Measurements from ENCODE around the gene ZSWIM9. TPM values are rescaled to one million over a fixed set of nuclear protein-coding genes. Genes with fewer than 3 reads are reported as not detected.

Gene ZSWIM9
- polyA plus RNA-seq, 1 donor from 2014 or later = 2.6 TPM

GRCh38 chr19:48230555-48231129 is 60.2 kb downstream of the ZSWIM9 start:
- Histone ChIP-seq H3K27me3 (ENCODE audit: insufficient read depth, low read depth, low read length) (no peaks in the 10 kb centered on the region), H2AFZ (ENCODE audit: low read depth, low read length) (no peak overlapping the region), H3K9me3 (ENCODE audit: low read length) (no peaks in the 10 kb centered on the region), H3K27ac (ENCODE audit: low read length) (no peak overlapping the region), H3K9me2 (ENCODE audit: insufficient read depth, low read length) (no peaks in the 10 kb centered on the region), H3K4me3 (ENCODE audit: low read length) (no peak overlapping the region), H3K9ac (ENCODE audit: low read length) (no peak overlapping the region), H4K20me1 (ENCODE audit: insufficient read depth) (no peaks in the 10 kb centered on the region), H3F3A (ENCODE audit: insufficient read depth, low read length, poor library complexity, severe bottlenecking) (no peaks in the 10 kb centered on the region), H3K79me2 (replicated peaks; ENCODE audit: insufficient read depth, low read length) (no peaks in the 10 kb centered on the region), H3K36me3 (ENCODE audit: insufficient read depth, low read length) (no peaks in the 10 kb centered on the region), H3K4me2 (ENCODE audit: low read length) (no peak overlapping the region)
- TF ChIP-seq, protein P1, sequence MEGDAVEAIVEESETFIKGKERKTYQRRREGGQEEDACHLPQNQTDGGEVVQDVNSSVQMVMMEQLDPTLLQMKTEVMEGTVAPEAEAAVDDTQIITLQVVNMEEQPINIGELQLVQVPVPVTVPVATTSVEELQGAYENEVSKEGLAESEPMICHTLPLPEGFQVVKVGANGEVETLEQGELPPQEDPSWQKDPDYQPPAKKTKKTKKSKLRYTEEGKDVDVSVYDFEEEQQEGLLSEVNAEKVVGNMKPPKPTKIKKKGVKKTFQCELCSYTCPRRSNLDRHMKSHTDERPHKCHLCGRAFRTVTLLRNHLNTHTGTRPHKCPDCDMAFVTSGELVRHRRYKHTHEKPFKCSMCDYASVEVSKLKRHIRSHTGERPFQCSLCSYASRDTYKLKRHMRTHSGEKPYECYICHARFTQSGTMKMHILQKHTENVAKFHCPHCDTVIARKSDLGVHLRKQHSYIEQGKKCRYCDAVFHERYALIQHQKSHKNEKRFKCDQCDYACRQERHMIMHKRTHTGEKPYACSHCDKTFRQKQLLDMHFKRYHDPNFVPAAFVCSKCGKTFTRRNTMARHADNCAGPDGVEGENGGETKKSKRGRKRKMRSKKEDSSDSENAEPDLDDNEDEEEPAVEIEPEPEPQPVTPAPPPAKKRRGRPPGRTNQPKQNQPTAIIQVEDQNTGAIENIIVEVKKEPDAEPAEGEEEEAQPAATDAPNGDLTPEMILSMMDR (IDR thresholded peaks at IDR 0.05; ENCODE audit: poor library complexity, severe bottlenecking) = no peak
- TF ChIP-seq REST (IDR thresholded peaks at IDR 0.05; ENCODE audit: borderline replicate concordance) = no peak
- TF ChIP-seq TAF1 (IDR thresholded peaks at IDR 0.05; ENCODE audit: low read depth) = no peak
- no peak for TF ChIP-seq EZH2 (IDR thresholded peaks at IDR 0.05; ENCODE audit: borderline replicate concordance, insufficient read depth, low read length, poor library complexity, severe bottlenecking)
- TF ChIP-seq POLR2AphosphoS5 (IDR thresholded peaks at IDR 0.05) = no peak
- no peak for TF ChIP-seq MXI1 (conservative IDR thresholded peaks at IDR 0.05; ENCODE audit: poor library complexity, severe bottlenecking)
- TF ChIP-seq EP300 (conservative IDR thresholded peaks at IDR 0.05; ENCODE audit: poor library complexity, severe bottlenecking) = no peak
- no peak for TF ChIP-seq RAD21 (conservative IDR thresholded peaks at IDR 0.05)
- no peak for TF ChIP-seq SMC3 (conservative IDR thresholded peaks at IDR 0.05; ENCODE audit: poor library complexity)

GRCh38 chr19:48237057-48237456 is 66.6 kb downstream of the ZSWIM9 start:
- Histone ChIP-seq H4K20me1 (ENCODE audit: insufficient read depth) (no peaks in the 10 kb centered on the region), H2AFZ (ENCODE audit: low read depth, low read length) (no peak overlapping the region), H3K4me3 (ENCODE audit: low read length) (no peak overlapping the region), H3K27ac (ENCODE audit: low read length) (no peak overlapping the region), H3K36me3 (ENCODE audit: insufficient read depth, low read length) (no peaks in the 10 kb centered on the region), H3F3A (ENCODE audit: insufficient read depth, low read length, poor library complexity, severe bottlenecking) (no peaks in the 10 kb centered on the region), H3K27me3 (ENCODE audit: insufficient read depth, low read depth, low read length) (no peaks in the 10 kb centered on the region), H3K79me2 (replicated peaks; ENCODE audit: insufficient read depth, low read length) (no peaks in the 10 kb centered on the region), H3K9me2 (ENCODE audit: insufficient read depth, low read length) (no peaks in the 10 kb centered on the region), H3K9me3 (ENCODE audit: low read length) (no peaks in the 10 kb centered on the region), H3K4me2 (ENCODE audit: low read length) (no peak overlapping the region), H3K9ac (ENCODE audit: low read length) (no peak overlapping the region)
- TF ChIP-seq, protein P1 (IDR thresholded peaks at IDR 0.05; ENCODE audit: poor library complexity, severe bottlenecking) = no peak
- no peak for TF ChIP-seq TAF1 (IDR thresholded peaks at IDR 0.05; ENCODE audit: low read depth)
- no peak for TF ChIP-seq EP300 (conservative IDR thresholded peaks at IDR 0.05; ENCODE audit: poor library complexity, severe bottlenecking)
- TF ChIP-seq POLR2AphosphoS5 (IDR thresholded peaks at IDR 0.05) = no peak
- TF ChIP-seq REST (IDR thresholded peaks at IDR 0.05; ENCODE audit: borderline replicate concordance) = no peak
- no peak for TF ChIP-seq SMC3 (conservative IDR thresholded peaks at IDR 0.05; ENCODE audit: poor library complexity)
- no peak for TF ChIP-seq RAD21 (conservative IDR thresholded peaks at IDR 0.05)
- no peak for TF ChIP-seq MXI1 (conservative IDR thresholded peaks at IDR 0.05; ENCODE audit: poor library complexity, severe bottlenecking)
- no peak for TF ChIP-seq EZH2 (IDR thresholded peaks at IDR 0.05; ENCODE audit: borderline replicate concordance, insufficient read depth, low read length, poor library complexity, severe bottlenecking)
